ENCODE measurements around the gene TIMM50.
"Not testable (repeated sequence)": the region's sequence is repeated elsewhere in the genome, so short reads cannot be mapped to it uniquely, and the experiment has no call there.

DNA sequence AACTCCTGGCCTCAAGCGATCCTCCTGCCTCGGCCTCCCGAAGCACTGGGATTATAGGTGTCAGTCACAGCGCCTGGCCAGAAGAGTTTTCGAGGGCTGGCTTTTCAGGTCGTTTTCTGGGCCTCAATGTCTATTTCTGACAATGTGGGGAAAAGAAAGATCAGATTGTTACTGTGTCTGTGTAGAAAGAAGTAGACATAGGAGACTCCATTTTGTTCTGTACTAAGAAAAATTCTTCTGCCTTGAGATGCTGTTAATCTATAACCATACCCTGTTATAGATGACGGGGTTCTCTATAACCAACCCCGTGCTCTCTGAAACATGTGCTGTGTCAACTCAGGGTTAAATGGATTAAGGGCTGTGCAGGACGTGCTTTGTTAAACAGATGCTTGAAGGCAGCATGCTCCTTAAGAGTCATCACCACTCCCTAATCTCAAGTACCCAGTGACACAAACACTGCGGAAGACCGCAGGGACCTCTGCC is 1.3 kb upstream of the TIMM50 start:
- TF ChIP-seq, protein P1, sequence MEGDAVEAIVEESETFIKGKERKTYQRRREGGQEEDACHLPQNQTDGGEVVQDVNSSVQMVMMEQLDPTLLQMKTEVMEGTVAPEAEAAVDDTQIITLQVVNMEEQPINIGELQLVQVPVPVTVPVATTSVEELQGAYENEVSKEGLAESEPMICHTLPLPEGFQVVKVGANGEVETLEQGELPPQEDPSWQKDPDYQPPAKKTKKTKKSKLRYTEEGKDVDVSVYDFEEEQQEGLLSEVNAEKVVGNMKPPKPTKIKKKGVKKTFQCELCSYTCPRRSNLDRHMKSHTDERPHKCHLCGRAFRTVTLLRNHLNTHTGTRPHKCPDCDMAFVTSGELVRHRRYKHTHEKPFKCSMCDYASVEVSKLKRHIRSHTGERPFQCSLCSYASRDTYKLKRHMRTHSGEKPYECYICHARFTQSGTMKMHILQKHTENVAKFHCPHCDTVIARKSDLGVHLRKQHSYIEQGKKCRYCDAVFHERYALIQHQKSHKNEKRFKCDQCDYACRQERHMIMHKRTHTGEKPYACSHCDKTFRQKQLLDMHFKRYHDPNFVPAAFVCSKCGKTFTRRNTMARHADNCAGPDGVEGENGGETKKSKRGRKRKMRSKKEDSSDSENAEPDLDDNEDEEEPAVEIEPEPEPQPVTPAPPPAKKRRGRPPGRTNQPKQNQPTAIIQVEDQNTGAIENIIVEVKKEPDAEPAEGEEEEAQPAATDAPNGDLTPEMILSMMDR (IDR thresholded peaks at IDR 0.05; ENCODE audit: low read depth, low read length) = not testable (repeated sequence)
- TF ChIP-seq EZH2phosphoT487 (IDR thresholded peaks at IDR 0.05; ENCODE audit: low read depth) = not testable (repeated sequence)

Measured in OCI-LY3 (cell line).